SK-N-SH (cell line): ENCODE measurements around the gene MEF2C. TPM values are rescaled to one million over a fixed set of nuclear protein-coding genes. Genes with fewer than 3 reads are reported as not detected.

Experiments used
- CTCF ChIA-PET: fragments of 300-600, 350-600 bp; formaldehyde crosslinking; extraction: SDS; loops from one replicate; lab custom pipeline; 2021; lab: Yijun Ruan, JAX
- POLR2A ChIA-PET: fragments of 350-600 bp; sonication (Branson Sonifier 250); formaldehyde crosslinking; extraction: SDS; loops from one replicate; lab custom pipeline; 2020; ENCODE audit warnings: antibody characterized with exemption, inconsistent platforms; lab: Yijun Ruan, JAX
- DNase-seq: peaks from one replicate; pipeline ENCODE4 v3.0.0; 2012
- H2AFZ ChIP-seq: fragments of 200-600 bp; sonication (generic); 2 replicates; pipeline ENCODE4 v1.8.1; 2016; ENCODE audit warnings: antibody characterized with exemption, mild to moderate bottlenecking, low read depth
- H3F3A ChIP-seq: fragments of 200-600 bp; sonication (generic); replicated peaks from 2 replicates; pipeline ENCODE3; 2016; ENCODE audit warnings: antibody characterized with exemption, mild to moderate bottlenecking; ENCODE audit not compliant: insufficient read depth
- H3K27ac ChIP-seq, 2 experiments: fragments of 200-500 bp in 1 of 2; fragments of 200-600 bp in 1 of 2; sonication (Bioruptor generic) in 1 of 2; sonication (generic), shearing (Covaris generic) in 1 of 2; 2 replicates each; pipeline versions ENCODE4 v1.5.1 to v1.6.1; 2014 to 2016; ENCODE audit warnings: low read depth in 2 of 2, inconsistent platforms in 1 of 2, low read length in 1 of 2, mild to moderate bottlenecking in 1 of 2, mixed read lengths in 1 of 2
- H3K27me3 ChIP-seq: fragments of 200-600 bp; sonication (generic), shearing (Covaris generic); 2 replicates; pipeline ENCODE4 v1.6.1; 2016; ENCODE audit warnings: mixed run types; ENCODE audit not compliant: insufficient read depth
- H3K36me3 ChIP-seq, 2 experiments: fragments of 200-500 bp in 1 of 2; fragments of 200-600 bp in 1 of 2; sonication (Bioruptor generic) in 1 of 2; sonication (generic) in 1 of 2; replicated peaks in 1 of 2; 2 replicates each; pipeline versions ENCODE3 to v1.5.1; 2014 to 2016; ENCODE audit warnings: low read length in 1 of 2, mild to moderate bottlenecking in 1 of 2; ENCODE audit not compliant: insufficient read depth in 2 of 2, control insufficient read depth in 1 of 2
- H3K4me1 ChIP-seq, 2 experiments: fragments of 200-500 bp in 1 of 2; fragments of 200-600 bp in 1 of 2; sonication (Bioruptor generic) in 1 of 2; sonication (generic), shearing (Covaris generic) in 1 of 2; 2 replicates each; pipeline versions ENCODE4 v1.5.1 to v1.6.1; 2014 to 2016; ENCODE audit warnings: low read depth in 1 of 2, low read length in 1 of 2, mixed run types in 1 of 2; ENCODE audit not compliant: insufficient read depth in 2 of 2, control insufficient read depth in 1 of 2
- H3K4me2 ChIP-seq: fragments of 200-600 bp; sonication (generic), shearing (Covaris generic); 2 replicates; pipeline ENCODE4 v1.6.1; 2017; ENCODE audit warnings: mixed run types
- H3K4me3 ChIP-seq, 2 experiments: fragments of 200-500 bp in 1 of 2; fragments of 200-600 bp in 1 of 2; sonication (Bioruptor generic) in 1 of 2; sonication (generic), shearing (Covaris generic) in 1 of 2; 2 replicates each; pipeline versions ENCODE4 v1.5.1 to v1.8.1; 2014 to 2016; ENCODE audit warnings: low read depth in 2 of 2, inconsistent platforms in 1 of 2, low read length in 1 of 2, mild to moderate bottlenecking in 1 of 2, mixed read lengths in 1 of 2, moderate library complexity in 1 of 2
- H3K79me2 ChIP-seq: fragments of 200-600 bp; sonication (generic); 2 replicates; pipeline ENCODE4 v1.8.1; 2017; ENCODE audit warnings: mild to moderate bottlenecking; ENCODE audit not compliant: insufficient read depth
- H3K9ac ChIP-seq: fragments of 200-600 bp; sonication (generic); 2 replicates; pipeline ENCODE4 v1.6.1; 2017; ENCODE audit warnings: mixed run types
- H3K9me2 ChIP-seq: fragments of 200-600 bp; sonication (generic); 2 replicates; pipeline ENCODE4 v1.6.1; 2017; ENCODE audit warnings: mixed run types
- H3K9me3 ChIP-seq: fragments of 200-600 bp; sonication (generic); 2 replicates; pipeline ENCODE4 v1.6.1; 2017; ENCODE audit warnings: mixed run types, mild to moderate bottlenecking, moderate library complexity
- H4K20me1 ChIP-seq: fragments of 200-600 bp; sonication (generic); 2 replicates; pipeline ENCODE4 v1.6.1; 2017; ENCODE audit warnings: mild to moderate bottlenecking, mixed run types; ENCODE audit not compliant: insufficient read depth
- CHD2 ChIP-seq: fragments of 150-350 bp; IDR thresholded peaks from 2 replicates; pipeline ENCODE4 v1.6.1; 2018; ENCODE audit warnings: low read length; ENCODE audit not compliant: partially characterized antibody
- ELF1 ChIP-seq: IDR thresholded peaks from 2 replicates; pipeline ENCODE4 v1.4.0; 2012
- EZH2phosphoT487 ChIP-seq: fragments of 200-600 bp; sonication (generic); IDR thresholded peaks from 2 replicates; pipeline ENCODE4 v1.6.1; 2017; ENCODE audit warnings: low read depth, mixed run types, mild to moderate bottlenecking, antibody characterized with exemption, moderate library complexity, borderline replicate concordance
- FOXJ3 ChIP-seq: sonication (generic); formaldehyde crosslinking; IDR thresholded peaks from 2 replicates; pipeline ENCODE4 v1.5.1; 2020; ENCODE audit warnings: mild to moderate bottlenecking, missing genetic modification reagents
- GABPA ChIP-seq: IDR thresholded peaks from 2 replicates; pipeline ENCODE4 v1.4.0; 2012; ENCODE audit warnings: low read depth, mild to moderate bottlenecking
- JUND ChIP-seq: IDR thresholded peaks from 2 replicates; pipeline ENCODE4 v1.4.0; 2012
- MXI1 ChIP-seq: IDR thresholded peaks from 2 replicates; pipeline ENCODE4 v1.6.1; 2012; ENCODE audit warnings: mild to moderate bottlenecking, low read depth, low read length, improper control_type of control experiment
- NRF1 ChIP-seq: IDR thresholded peaks from 2 replicates; pipeline ENCODE4 v1.6.1; 2012; ENCODE audit warnings: low read depth, mild to moderate bottlenecking, low read length
- RXRA ChIP-seq: IDR thresholded peaks from 2 replicates; pipeline ENCODE4 v1.4.0; 2012; ENCODE audit warnings: low read depth, mild to moderate bottlenecking, borderline replicate concordance
- SIN3A ChIP-seq: IDR thresholded peaks from 2 replicates; pipeline ENCODE4 v1.6.1; 2012; ENCODE audit warnings: low read depth, mild to moderate bottlenecking, low read length, moderate library complexity, borderline replicate concordance
- TAF1 ChIP-seq: IDR thresholded peaks from 2 replicates; pipeline ENCODE4 v1.6.1; 2012; ENCODE audit warnings: low read depth, mild to moderate bottlenecking, low read length, moderate library complexity, borderline replicate concordance
- TEAD4 ChIP-seq: IDR thresholded peaks from 2 replicates; pipeline ENCODE4 v1.4.0; 2012; ENCODE audit warnings: mild to moderate bottlenecking, borderline replicate concordance; ENCODE audit not compliant: insufficient read depth
- YY1 ChIP-seq: IDR thresholded peaks from 2 replicates; pipeline ENCODE4 v1.4.0; 2012; ENCODE audit warnings: low read depth, mild to moderate bottlenecking
- WGBS: methylation state at CpG from one replicate; pipeline ENCODE4 v1.1.6; 2017; ENCODE audit warnings: low lambda C conversion rate; 5-methylcytosine and 5-hydroxymethylcytosine counted together
- polyA plus RNA-seq, 3 experiments: library from polyadenylated mRNA; depleted of rRNA; stranded (reverse); fragments of >200 nt; gene quantifications; 2 replicates each; pipeline ENCODE4 v1.2.3, GENCODE V29; 2012
- TF ChIP-seq, protein P1 (sequence below): fragments of 150-350 bp; IDR thresholded peaks from 2 replicates; pipeline ENCODE4 v1.6.1; 2017; ENCODE audit warnings: antibody characterized with exemption, low read length, low read depth, borderline replicate concordance
- TF ChIP-seq, protein P2 (sequence below): IDR thresholded peaks from 2 replicates; pipeline ENCODE4 v1.6.1; 2012; ENCODE audit warnings: mild to moderate bottlenecking, low read depth, low read length, moderate library complexity
- TF ChIP-seq, protein P3 (sequence below): fragments of 150-350 bp; IDR thresholded peaks from 2 replicates; pipeline ENCODE4 v1.6.1; 2016; ENCODE audit warnings: mild to moderate bottlenecking, low read depth, low read length
- TF ChIP-seq, protein P4 (sequence below): IDR thresholded peaks from 2 replicates; pipeline ENCODE4 v1.4.0; 2012; ENCODE audit warnings: low read depth
- TF ChIP-seq, protein P5 (sequence below): IDR thresholded peaks from 2 replicates; pipeline ENCODE4 v1.4.0; 2012; ENCODE audit warnings: low read depth, borderline replicate concordance
- TF ChIP-seq, protein P6 (sequence below): IDR thresholded peaks from 2 replicates; pipeline ENCODE4 v1.4.0; 2012; ENCODE audit warnings: low read depth, borderline replicate concordance

Gene MEF2C
- polyA plus RNA-seq, 1 of the 3 experiments (the other 2 are of a cell fraction) = 1.2 TPM

DNA sequence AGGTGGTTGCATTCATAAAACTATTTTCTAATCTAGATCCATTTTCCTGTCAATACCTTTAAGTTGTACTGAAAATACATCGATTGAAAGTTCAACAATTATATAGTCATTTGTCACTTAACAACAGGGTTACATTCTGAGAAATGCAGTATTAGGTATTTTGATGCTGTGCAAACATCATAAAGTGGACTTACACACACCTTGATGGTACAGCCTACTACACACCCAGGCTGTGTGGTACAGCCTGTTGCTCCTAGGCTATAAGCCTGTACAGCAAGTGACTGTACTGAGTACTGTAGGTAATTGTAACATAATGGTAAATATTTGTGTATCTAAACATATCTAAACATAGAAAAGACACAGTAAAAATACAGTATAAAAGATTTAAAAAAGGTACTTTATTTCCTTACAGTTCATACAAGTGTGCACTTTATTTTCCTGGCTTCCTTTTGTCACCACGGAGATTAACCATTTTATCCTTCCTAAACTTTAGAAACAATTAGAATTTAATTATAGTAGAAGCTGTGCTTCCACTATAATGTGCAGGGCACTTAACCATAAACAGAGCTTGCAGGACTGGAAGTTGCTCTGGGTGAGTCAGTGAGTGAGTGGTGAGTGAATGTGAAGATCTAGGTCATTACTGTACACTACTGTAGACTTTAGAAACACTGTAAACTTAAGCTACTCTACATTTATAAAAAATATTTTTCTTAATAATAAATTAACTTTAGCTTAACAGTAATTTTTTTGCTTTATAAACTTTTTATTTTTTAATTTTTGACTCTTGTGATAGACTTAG, 42.9 kb upstream of the MEF2C start:
- ChIA-PET CTCF (interaction anchor here (0.7 to 1.3 kb wide), 2 partner anchors 11 to 13 kb away, joined by 3 read pairs; no protein-coding TSS in a partner anchor), POLR2A (no interaction called here)
- no peak for TF ChIP-seq CHD2
- TF ChIP-seq, protein P1, sequence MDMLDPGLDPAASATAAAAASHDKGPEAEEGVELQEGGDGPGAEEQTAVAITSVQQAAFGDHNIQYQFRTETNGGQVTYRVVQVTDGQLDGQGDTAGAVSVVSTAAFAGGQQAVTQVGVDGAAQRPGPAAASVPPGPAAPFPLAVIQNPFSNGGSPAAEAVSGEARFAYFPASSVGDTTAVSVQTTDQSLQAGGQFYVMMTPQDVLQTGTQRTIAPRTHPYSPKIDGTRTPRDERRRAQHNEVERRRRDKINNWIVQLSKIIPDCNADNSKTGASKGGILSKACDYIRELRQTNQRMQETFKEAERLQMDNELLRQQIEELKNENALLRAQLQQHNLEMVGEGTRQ = no peak
- TF ChIP-seq TEAD4 = no peak
- no peak for TF ChIP-seq RXRA
- TF ChIP-seq SIN3A = no peak
- TF ChIP-seq, protein P2, sequence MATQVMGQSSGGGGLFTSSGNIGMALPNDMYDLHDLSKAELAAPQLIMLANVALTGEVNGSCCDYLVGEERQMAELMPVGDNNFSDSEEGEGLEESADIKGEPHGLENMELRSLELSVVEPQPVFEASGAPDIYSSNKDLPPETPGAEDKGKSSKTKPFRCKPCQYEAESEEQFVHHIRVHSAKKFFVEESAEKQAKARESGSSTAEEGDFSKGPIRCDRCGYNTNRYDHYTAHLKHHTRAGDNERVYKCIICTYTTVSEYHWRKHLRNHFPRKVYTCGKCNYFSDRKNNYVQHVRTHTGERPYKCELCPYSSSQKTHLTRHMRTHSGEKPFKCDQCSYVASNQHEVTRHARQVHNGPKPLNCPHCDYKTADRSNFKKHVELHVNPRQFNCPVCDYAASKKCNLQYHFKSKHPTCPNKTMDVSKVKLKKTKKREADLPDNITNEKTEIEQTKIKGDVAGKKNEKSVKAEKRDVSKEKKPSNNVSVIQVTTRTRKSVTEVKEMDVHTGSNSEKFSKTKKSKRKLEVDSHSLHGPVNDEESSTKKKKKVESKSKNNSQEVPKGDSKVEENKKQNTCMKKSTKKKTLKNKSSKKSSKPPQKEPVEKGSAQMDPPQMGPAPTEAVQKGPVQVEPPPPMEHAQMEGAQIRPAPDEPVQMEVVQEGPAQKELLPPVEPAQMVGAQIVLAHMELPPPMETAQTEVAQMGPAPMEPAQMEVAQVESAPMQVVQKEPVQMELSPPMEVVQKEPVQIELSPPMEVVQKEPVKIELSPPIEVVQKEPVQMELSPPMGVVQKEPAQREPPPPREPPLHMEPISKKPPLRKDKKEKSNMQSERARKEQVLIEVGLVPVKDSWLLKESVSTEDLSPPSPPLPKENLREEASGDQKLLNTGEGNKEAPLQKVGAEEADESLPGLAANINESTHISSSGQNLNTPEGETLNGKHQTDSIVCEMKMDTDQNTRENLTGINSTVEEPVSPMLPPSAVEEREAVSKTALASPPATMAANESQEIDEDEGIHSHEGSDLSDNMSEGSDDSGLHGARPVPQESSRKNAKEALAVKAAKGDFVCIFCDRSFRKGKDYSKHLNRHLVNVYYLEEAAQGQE = no peak
- TF ChIP-seq TAF1 = no peak
- no peak for TF ChIP-seq EZH2phosphoT487
- TF ChIP-seq ELF1 = no peak
- no peak for TF ChIP-seq YY1
- TF ChIP-seq FOXJ3 (CRISPR knock-in tag) = no peak
- TF ChIP-seq, protein P3, sequence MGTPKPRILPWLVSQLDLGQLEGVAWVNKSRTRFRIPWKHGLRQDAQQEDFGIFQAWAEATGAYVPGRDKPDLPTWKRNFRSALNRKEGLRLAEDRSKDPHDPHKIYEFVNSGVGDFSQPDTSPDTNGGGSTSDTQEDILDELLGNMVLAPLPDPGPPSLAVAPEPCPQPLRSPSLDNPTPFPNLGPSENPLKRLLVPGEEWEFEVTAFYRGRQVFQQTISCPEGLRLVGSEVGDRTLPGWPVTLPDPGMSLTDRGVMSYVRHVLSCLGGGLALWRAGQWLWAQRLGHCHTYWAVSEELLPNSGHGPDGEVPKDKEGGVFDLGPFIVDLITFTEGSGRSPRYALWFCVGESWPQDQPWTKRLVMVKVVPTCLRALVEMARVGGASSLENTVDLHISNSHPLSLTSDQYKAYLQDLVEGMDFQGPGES = no peak
- TF ChIP-seq, protein P4, sequence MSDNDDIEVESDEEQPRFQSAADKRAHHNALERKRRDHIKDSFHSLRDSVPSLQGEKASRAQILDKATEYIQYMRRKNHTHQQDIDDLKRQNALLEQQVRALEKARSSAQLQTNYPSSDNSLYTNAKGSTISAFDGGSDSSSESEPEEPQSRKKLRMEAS = no peak
- TF ChIP-seq MXI1 = no peak
- TF ChIP-seq JUND = no peak
- TF ChIP-seq GABPA = no peak
- TF ChIP-seq, protein P5, sequence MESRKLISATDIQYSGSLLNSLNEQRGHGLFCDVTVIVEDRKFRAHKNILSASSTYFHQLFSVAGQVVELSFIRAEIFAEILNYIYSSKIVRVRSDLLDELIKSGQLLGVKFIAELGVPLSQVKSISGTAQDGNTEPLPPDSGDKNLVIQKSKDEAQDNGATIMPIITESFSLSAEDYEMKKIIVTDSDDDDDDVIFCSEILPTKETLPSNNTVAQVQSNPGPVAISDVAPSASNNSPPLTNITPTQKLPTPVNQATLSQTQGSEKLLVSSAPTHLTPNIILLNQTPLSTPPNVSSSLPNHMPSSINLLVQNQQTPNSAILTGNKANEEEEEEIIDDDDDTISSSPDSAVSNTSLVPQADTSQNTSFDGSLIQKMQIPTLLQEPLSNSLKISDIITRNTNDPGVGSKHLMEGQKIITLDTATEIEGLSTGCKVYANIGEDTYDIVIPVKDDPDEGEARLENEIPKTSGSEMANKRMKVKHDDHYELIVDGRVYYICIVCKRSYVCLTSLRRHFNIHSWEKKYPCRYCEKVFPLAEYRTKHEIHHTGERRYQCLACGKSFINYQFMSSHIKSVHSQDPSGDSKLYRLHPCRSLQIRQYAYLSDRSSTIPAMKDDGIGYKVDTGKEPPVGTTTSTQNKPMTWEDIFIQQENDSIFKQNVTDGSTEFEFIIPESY = no peak
- TF ChIP-seq NRF1 = no peak
- TF ChIP-seq, protein P6, sequence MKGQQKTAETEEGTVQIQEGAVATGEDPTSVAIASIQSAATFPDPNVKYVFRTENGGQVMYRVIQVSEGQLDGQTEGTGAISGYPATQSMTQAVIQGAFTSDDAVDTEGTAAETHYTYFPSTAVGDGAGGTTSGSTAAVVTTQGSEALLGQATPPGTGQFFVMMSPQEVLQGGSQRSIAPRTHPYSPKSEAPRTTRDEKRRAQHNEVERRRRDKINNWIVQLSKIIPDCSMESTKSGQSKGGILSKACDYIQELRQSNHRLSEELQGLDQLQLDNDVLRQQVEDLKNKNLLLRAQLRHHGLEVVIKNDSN = no peak
- Histone ChIP-seq H3K4me3 (no peak overlapping the region), H4K20me1 (no peaks in the 10 kb centered on the region), H3K9me3 (no peaks in the 10 kb centered on the region), H2AFZ (no peak overlapping the region), H3K9me2 (no peaks in the 10 kb centered on the region), H3K79me2 (no peaks in the 10 kb centered on the region), H3K27ac (no peak overlapping the region), H3K4me1 (no peaks in the 10 kb centered on the region), H3K4me2 (no peak overlapping the region), H3K27me3 (no peaks in the 10 kb centered on the region), H3K36me3 (no peaks in the 10 kb centered on the region), H3K9ac (no peak overlapping the region), H3F3A (no peaks in the 10 kb centered on the region)
- DNase-seq = no peak
- 38% methylated on average over 2 of the region's 2 CpGs for WGBS
